DOHH2 (cell line): Measurements from ENCODE around the gene STK36.

ENCODE experiments used
- H3F3A ChIP-seq: fragments of 200-600 bp; sonication (generic), shearing (Covaris generic); 2 replicates; pipeline ENCODE4 v1.6.0; 2016; ENCODE audit warnings: antibody characterized with exemption, mild to moderate bottlenecking; ENCODE audit not compliant: control insufficient read depth, insufficient read depth
- H3K27ac ChIP-seq: fragments of 200-600 bp; sonication (generic); 2 replicates; pipeline ENCODE4 v1.5.1; 2014; ENCODE audit warnings: low read depth, mild to moderate bottlenecking, low read length, moderate library complexity
- H3K27me3 ChIP-seq: fragments of 200-600 bp; sonication (generic); 2 replicates; pipeline ENCODE4 v1.6.1; 2014; ENCODE audit warnings: mild to moderate bottlenecking, low read length, mixed read lengths; ENCODE audit not compliant: control insufficient read depth
- H3K36me3 ChIP-seq: fragments of 200-600 bp; sonication (generic); 2 replicates; pipeline ENCODE4 v1.6.1; 2014; ENCODE audit warnings: mild to moderate bottlenecking, low read length, moderate library complexity, mixed read lengths; ENCODE audit not compliant: control insufficient read depth
- H3K4me1 ChIP-seq: fragments of 200-600 bp; sonication (generic); 2 replicates; pipeline ENCODE4 v1.6.1; 2014; ENCODE audit warnings: mild to moderate bottlenecking, low read length, mixed read lengths; ENCODE audit not compliant: control insufficient read depth
- H3K4me2 ChIP-seq: fragments of 200-600 bp; sonication (generic); 2 replicates; pipeline ENCODE4 v1.6.0; 2014; ENCODE audit warnings: mild to moderate bottlenecking, low read length, moderate library complexity
- H3K4me3 ChIP-seq: fragments of 200-600 bp; sonication (generic); 2 replicates; pipeline ENCODE4 v1.5.1; 2014; ENCODE audit warnings: mild to moderate bottlenecking, low read length, mixed read lengths
- H3K79me2 ChIP-seq: fragments of 200-600 bp; sonication (generic); 2 replicates; pipeline ENCODE4 v1.6.1; 2014; ENCODE audit warnings: mild to moderate bottlenecking, low read length, mixed read lengths; ENCODE audit not compliant: control insufficient read depth
- H3K9me2 ChIP-seq: fragments of 200-600 bp; sonication (generic); replicated peaks from 2 replicates; pipeline ENCODE4 v1.6.1; 2014; ENCODE audit warnings: mild to moderate bottlenecking, low read length, mixed read lengths; ENCODE audit not compliant: control insufficient read depth
- H3K9me3 ChIP-seq: fragments of 200-600 bp; sonication (generic); 2 replicates; pipeline ENCODE4 v1.6.1; 2014; ENCODE audit warnings: antibody characterized with exemption, low read length, mixed read lengths; ENCODE audit not compliant: control insufficient read depth, insufficient read depth
- H4K20me1 ChIP-seq: fragments of 200-600 bp; sonication (generic); 2 replicates; pipeline ENCODE4 v1.6.0; 2014; ENCODE audit warnings: low read depth, mild to moderate bottlenecking, antibody characterized with exemption, low read length, moderate library complexity; ENCODE audit not compliant: control insufficient read depth, insufficient read depth
- EZH2phosphoT487 ChIP-seq: fragments of 200-600 bp; sonication (generic); IDR thresholded peaks from 2 replicates; pipeline ENCODE4 v1.6.1; 2017; ENCODE audit warnings: borderline replicate concordance, mild to moderate bottlenecking, antibody characterized with exemption, low read length, moderate library complexity, mixed read lengths
- TF ChIP-seq, protein P1 (sequence below): fragments of 200-600 bp; sonication (generic); IDR thresholded peaks from one replicate; pipeline ENCODE4 v1.5.1; 2014; ENCODE audit warnings: antibody characterized with exemption, mild to moderate bottlenecking, low read depth, low read length; ENCODE audit not compliant: poor library complexity, severe bottlenecking

STK36 gene

GRCh38 chr2:218659988-218660358 is 11.9 kb upstream of the STK36 start:
- H3K4me1 ChIP-seq = peaks cover 20% of the 10 kb centered on the region
- no peaks in the 10 kb centered on the region for H3K9me3 ChIP-seq
- peak overlapping the region; percentile 58; the same call in 1 of the 2 replicates for H3K27ac ChIP-seq
- H4K20me1 ChIP-seq = peaks cover 5% of the 10 kb centered on the region; the same call in 1 of the 2 replicates
- H3K27me3 ChIP-seq = no peaks in the 10 kb centered on the region
- H3K4me2 ChIP-seq = peak overlapping the region; percentile 67
- H3K36me3 ChIP-seq = peaks cover 78% of the 10 kb centered on the region
- no peaks in the 10 kb centered on the region for H3F3A ChIP-seq
- H3K4me3 ChIP-seq = peak overlapping the region; percentile 80
- TF ChIP-seq, protein P1, sequence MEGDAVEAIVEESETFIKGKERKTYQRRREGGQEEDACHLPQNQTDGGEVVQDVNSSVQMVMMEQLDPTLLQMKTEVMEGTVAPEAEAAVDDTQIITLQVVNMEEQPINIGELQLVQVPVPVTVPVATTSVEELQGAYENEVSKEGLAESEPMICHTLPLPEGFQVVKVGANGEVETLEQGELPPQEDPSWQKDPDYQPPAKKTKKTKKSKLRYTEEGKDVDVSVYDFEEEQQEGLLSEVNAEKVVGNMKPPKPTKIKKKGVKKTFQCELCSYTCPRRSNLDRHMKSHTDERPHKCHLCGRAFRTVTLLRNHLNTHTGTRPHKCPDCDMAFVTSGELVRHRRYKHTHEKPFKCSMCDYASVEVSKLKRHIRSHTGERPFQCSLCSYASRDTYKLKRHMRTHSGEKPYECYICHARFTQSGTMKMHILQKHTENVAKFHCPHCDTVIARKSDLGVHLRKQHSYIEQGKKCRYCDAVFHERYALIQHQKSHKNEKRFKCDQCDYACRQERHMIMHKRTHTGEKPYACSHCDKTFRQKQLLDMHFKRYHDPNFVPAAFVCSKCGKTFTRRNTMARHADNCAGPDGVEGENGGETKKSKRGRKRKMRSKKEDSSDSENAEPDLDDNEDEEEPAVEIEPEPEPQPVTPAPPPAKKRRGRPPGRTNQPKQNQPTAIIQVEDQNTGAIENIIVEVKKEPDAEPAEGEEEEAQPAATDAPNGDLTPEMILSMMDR = no peak
- TF ChIP-seq EZH2phosphoT487 = no peak
- H3K79me2 ChIP-seq = peaks cover 59% of the 10 kb centered on the region
- no peaks in the 10 kb centered on the region for H3K9me2 ChIP-seq

DNA sequence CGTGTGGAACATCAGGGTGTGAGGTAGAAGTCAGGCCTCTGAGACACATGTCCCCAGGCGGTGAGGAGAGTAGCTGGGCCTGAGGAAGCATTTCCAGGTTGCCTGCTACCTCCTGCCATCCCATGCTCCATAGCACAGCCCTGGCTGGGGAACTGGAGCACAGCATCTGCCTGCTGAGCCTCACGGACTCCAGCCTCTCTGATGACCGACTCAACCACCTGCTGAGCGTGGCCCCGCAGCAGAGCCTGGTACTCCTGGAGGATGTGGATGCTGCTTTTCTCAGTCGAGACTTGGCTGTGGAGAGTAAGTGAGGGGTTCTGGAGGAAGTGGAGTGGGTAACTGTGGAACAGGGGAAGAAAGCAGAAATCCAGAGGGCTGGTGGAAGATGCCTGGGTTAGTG is 9.5 kb upstream of the STK36 start:
- no peak overlapping the region for H3K4me2 ChIP-seq
- H4K20me1 ChIP-seq = peaks cover 5% of the 10 kb centered on the region; the same call in 1 of the 2 replicates
- peaks cover 73% of the 10 kb centered on the region for H3K36me3 ChIP-seq
- peaks cover 38% of the 10 kb centered on the region for H3K79me2 ChIP-seq
- no peak overlapping the region for H3K27ac ChIP-seq
- H3K27me3 ChIP-seq = no peaks in the 10 kb centered on the region
- H3K9me2 ChIP-seq = no peaks in the 10 kb centered on the region
- no peak overlapping the region for H3K4me3 ChIP-seq
- no peaks in the 10 kb centered on the region for H3F3A ChIP-seq
- H3K4me1 ChIP-seq = peaks cover 17% of the 10 kb centered on the region
- H3K9me3 ChIP-seq = no peaks in the 10 kb centered on the region
- TF ChIP-seq, protein P1 = no peak
- no peak for TF ChIP-seq EZH2phosphoT487

DNA sequence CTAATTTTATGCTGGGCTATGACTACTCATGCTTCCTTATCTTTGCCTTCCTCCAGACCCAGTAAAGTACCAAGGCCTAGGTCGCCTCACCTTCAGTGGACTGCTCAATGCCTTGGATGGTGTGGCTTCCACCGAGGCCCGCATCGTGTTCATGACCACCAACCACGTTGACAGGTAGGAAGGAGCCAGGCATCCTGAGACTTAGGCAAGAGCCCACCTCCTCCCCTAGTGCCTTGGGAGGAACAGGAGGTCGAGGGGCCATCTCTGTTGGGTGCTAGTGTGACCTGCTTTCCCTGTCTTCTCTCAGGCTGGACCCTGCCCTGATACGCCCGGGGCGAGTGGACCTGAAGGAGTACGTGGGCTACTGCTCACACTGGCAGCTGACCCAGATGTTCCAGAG is 9.1 kb upstream of the STK36 start:
- H3K36me3 ChIP-seq = peaks cover 73% of the 10 kb centered on the region
- H3K4me2 ChIP-seq = no peak overlapping the region
- peaks cover 16% of the 10 kb centered on the region for H3K4me1 ChIP-seq
- no peak overlapping the region for H3K4me3 ChIP-seq
- no peak overlapping the region for H3K27ac ChIP-seq
- H3K27me3 ChIP-seq = no peaks in the 10 kb centered on the region
- peaks cover 34% of the 10 kb centered on the region for H3K79me2 ChIP-seq
- H4K20me1 ChIP-seq = peaks cover 1% of the 10 kb centered on the region; the same call in 1 of the 2 replicates
- H3K9me3 ChIP-seq = no peaks in the 10 kb centered on the region
- no peaks in the 10 kb centered on the region for H3F3A ChIP-seq
- H3K9me2 ChIP-seq = no peaks in the 10 kb centered on the region
- no peak for TF ChIP-seq EZH2phosphoT487
- TF ChIP-seq, protein P1 = no peak
